ENCODE results near the gene MCMBP.
"Not testable (repeated sequence)": the region's sequence is repeated elsewhere in the genome, so short reads cannot be mapped to it uniquely, and the experiment has no call there.

Gene MCMBP

GRCh38 chr10:119896061-119896655, 23.5 kb upstream of the MCMBP start:
- peak overlapping the region; percentile 31 to 32 for H3K27ac ChIP-seq

GRCh38 chr10:119893845-119894427, 21.3 kb upstream of the MCMBP start:
- peak overlapping the region; percentile 84 to 88 for H3K4me3 ChIP-seq
- peaks cover 5 to 9% (median 6%) of the 10 kb centered on the region in 3 donors for H3K36me3 ChIP-seq
- no peak for TF ChIP-seq CTCF (IDR thresholded peaks at IDR 0.05)
- intact Hi-C loops (cut with DNase I; ENCODE audit: low total_unique reads), result no loop called here
- H3K27ac ChIP-seq, result peak overlapping the region; percentile 88 to 92
- DNase-seq, result no peak
- H3K27me3 ChIP-seq, result no peaks in the 10 kb centered on the region
- H3K9me3 ChIP-seq, result no peaks in the 10 kb centered on the region
- H3K4me1 ChIP-seq, result peaks cover 0 to 53% (median 33%) of the 10 kb centered on the region in 4 donors

More at GRCh38 chr10:119896061-119896655, 23.5 kb upstream of the MCMBP start:
- Histone ChIP-seq H3K36me3 (peaks cover 11 to 19% (median 16%) of the 10 kb centered on the region in 3 donors), H3K9me3 (no peaks in the 10 kb centered on the region), H3K4me1 (peaks cover 0 to 70% (median 34%) of the 10 kb centered on the region in 4 donors), H3K4me3 (no peak overlapping the region), H3K27me3 (no peaks in the 10 kb centered on the region)
- no peak for DNase-seq
- TF ChIP-seq CTCF (IDR thresholded peaks at IDR 0.05), result no peak
- intact Hi-C loops (cut with DNase I; ENCODE audit: low total_unique reads), result no loop called here

- intact Hi-C loops (cut with DNase I; ENCODE audit: low total_unique reads), result no loop called here
- Histone ChIP-seq H3K9me3 (no peaks in the 10 kb centered on the region), H3K36me3 (no peaks in the 10 kb centered on the region), H3K4me1 (peaks cover 0 to 52% (median 33%) of the 10 kb centered on the region in 4 donors), H3K27ac (peak overlapping the region; percentile 88 to 92), H3K4me3 (peak overlapping the region; percentile 84 to 88), H3K27me3 (no peaks in the 10 kb centered on the region)
- TF ChIP-seq CTCF (IDR thresholded peaks at IDR 0.05), result no peak
- no peak for DNase-seq
These were observed 20.4 kb upstream of the MCMBP start for GRCh38 chr10:119893074-119893473.

GRCh38 chr10:119892188-119893065, 19.8 kb upstream of the MCMBP start, which contains the start of gene SEC23IP:
Gene SEC23IP, plus strand, starts transcription at chr10:119892730. Its CDS starts 53 bp downstream, at chr10:119892783.
- peak in 1 of 2 experiments; percentile 34 for TF ChIP-seq CTCF (IDR thresholded peaks at IDR 0.05)
- H3K4me1 ChIP-seq, result peaks cover 0 to 50% (median 32%) of the 10 kb centered on the region in 4 donors
- peak within 1 kb of the TSS; percentile 84 to 88 for H3K4me3 ChIP-seq
- no peaks in the 10 kb centered on the region for H3K36me3 ChIP-seq
- no peaks in the 10 kb centered on the region for H3K27me3 ChIP-seq
- H3K9me3 ChIP-seq, result no peaks in the 10 kb centered on the region
- peak within 1 kb of the TSS; percentile 88 to 92 for H3K27ac ChIP-seq
- DNase-seq, result peak; percentile 97 to 98
- intact Hi-C loops (cut with DNase I; ENCODE audit: low total_unique reads), result no loop called here

- peak overlapping the region; percentile 88 to 92 for H3K27ac ChIP-seq
- H3K36me3 ChIP-seq; H3K27me3 ChIP-seq; H3K9me3 ChIP-seq; intact Hi-C loops (cut with DNase I; ENCODE audit: low total_unique reads); DNase-seq: not testable (repeated sequence)
- H3K4me1 ChIP-seq, result peaks cover 0 to 44% (median 26%) of the 10 kb centered on the region in 4 donors
- peak overlapping the region; percentile 84 to 88 for H3K4me3 ChIP-seq
These were observed 19.2 kb upstream of the MCMBP start for GRCh38 chr10:119891849-119892187.

- H3K27ac ChIP-seq; H3K27me3 ChIP-seq; H3K9me3 ChIP-seq; H3K36me3 ChIP-seq; DNase-seq; intact Hi-C loops (cut with DNase I; ENCODE audit: low total_unique reads); H3K4me3 ChIP-seq: not testable (repeated sequence)
- H3K4me1 ChIP-seq, result peaks cover 0 to 29% (median 12%) of the 10 kb centered on the region in 4 donors
These were observed 17.7 kb upstream of the MCMBP start for GRCh38 chr10:119890307-119890706.

- DNase-seq; H3K36me3 ChIP-seq; H3K4me3 ChIP-seq; H3K27me3 ChIP-seq; H3K27ac ChIP-seq; H3K9me3 ChIP-seq; intact Hi-C loops (cut with DNase I; ENCODE audit: low total_unique reads): not testable (repeated sequence)
- H3K4me1 ChIP-seq, result peaks cover 0 to 18% (median 8%) of the 10 kb centered on the region in 4 donors
These were observed 16.6 kb upstream of the MCMBP start for GRCh38 chr10:119889201-119889600.

- H3K36me3 ChIP-seq; DNase-seq; H3K4me3 ChIP-seq; H3K27me3 ChIP-seq; H3K27ac ChIP-seq; intact Hi-C loops (cut with DNase I; ENCODE audit: low total_unique reads); H3K9me3 ChIP-seq: not testable (repeated sequence)
- H3K4me1 ChIP-seq, result peaks cover 0 to 13% (median 3%) of the 10 kb centered on the region in 4 donors
These were observed 16.1 kb upstream of the MCMBP start for GRCh38 chr10:119888715-119889114.

GRCh38 chr10:119886070-119886469, 13.4 kb upstream of the MCMBP start:
- H3K27ac ChIP-seq; H3K4me3 ChIP-seq; intact Hi-C loops (cut with DNase I; ENCODE audit: low total_unique reads); H3K4me1 ChIP-seq; DNase-seq; H3K27me3 ChIP-seq; H3K9me3 ChIP-seq; H3K36me3 ChIP-seq: not testable (repeated sequence)

Measured in tibial artery (tissue), 4 donors.